HG02678 (cell line): Measurements from ENCODE around the gene WDR18.

Experiments
- ATAC-seq: cut with Tn5 transposase; IDR thresholded peaks from one replicate; pipeline ENCODE4 v1.9.1; 2021; ENCODE audit warnings: mild to moderate bottlenecking, moderate library complexity; ENCODE audit not compliant: unreplicated experiment

The WDR18 gene

DNA sequence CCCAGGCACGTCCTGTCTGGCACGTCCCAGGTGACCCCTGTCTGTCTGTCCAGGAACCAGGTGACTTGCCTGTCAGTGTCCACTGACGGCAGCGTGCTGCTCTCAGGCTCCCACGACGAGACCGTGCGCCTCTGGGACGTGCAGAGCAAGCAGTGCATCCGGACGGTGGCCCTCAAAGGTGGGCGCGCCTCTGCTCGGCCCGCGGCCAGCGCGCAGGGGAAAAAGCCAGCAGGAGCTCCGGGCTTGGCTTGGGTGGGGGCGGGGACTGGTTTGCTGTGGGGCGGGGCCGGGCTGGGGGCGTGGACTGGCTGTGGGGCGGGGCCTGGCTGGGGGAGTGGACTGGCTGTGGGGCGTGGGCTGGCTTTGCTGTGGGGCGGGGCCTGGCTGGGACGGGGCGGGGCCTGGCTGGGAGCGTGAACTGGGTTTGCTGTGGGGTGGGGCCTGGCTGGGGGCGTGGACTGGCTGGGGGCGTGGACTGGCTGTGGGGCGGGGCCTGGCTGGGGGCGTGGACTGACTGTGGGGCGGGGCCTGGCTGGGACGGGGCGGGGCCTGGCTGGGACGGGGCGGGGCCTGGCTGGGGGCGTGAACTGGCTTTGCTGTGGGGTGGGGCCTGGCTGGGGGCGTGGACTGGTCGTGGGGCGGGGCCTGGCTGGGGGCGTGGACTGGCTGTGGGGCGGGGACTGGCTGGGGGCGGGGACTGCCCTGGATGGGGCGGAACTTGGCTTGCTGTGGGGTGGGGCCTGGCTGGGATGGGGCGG lies 7.2 kb downstream of the WDR18 start:
- ATAC-seq, result no peak

- ATAC-seq, result no peak
Observed at GRCh38 chr19:991932-992669, 8.0 kb downstream of the WDR18 start.

- no peak for ATAC-seq
Observed at GRCh38 chr19:992670-993055, 8.5 kb downstream of the WDR18 start.

- no peak for ATAC-seq
Observed at GRCh38 chr19:993361-993830, 9.3 kb downstream of the WDR18 start.

DNA sequence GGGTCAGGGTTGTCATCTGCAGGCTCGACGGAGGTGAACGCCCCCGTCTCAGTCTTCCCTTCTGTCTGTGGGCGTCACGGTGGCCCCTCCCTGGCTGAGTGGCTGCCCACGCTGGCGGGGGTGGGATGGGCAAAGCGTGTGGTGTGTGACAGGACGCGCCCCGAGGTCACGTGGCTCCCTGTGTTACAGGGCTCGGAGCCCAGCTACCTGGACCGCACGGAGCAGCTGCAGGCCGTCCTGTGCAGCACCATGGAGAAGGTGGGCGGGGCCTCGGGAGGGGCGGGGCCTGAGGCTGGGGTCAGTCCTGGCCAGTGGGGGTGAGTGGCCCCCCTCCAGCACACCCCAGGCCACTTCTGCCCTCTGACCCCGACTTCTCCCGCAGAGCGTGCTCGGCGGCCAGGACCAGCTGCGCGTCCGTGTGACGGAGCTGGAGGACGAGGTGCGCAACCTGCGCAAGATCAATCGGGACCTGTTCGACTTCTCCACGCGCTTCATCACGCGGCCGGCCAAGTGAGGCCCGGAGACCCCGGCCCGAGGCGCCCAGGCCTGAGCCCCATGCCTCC lies 9.8 kb downstream of the WDR18 start:
- no peak for ATAC-seq

DNA sequence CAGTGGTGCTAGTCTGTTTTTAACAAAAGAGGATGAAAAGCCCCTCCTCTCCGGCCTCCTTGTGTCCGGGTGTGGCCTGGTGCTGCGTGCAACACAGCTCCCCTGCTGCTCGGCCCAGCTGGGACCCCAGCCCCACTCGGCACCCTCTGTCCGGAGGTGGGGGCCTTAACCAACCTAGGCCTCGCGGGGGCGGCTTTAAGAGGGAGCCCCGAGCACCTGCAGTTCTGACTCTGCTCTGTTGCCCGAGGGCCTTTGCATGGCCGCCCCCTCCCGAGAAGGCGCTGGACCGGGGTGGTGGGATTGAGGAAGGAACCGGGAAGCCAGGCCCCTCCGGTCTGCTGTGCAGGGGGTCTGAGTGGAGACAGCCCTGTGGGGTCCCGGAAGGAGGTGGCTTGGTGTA lies 10.4 kb downstream of the WDR18 start:
- no peak for ATAC-seq

GRCh38 chr19:995051-995827 lies 11.1 kb downstream of the WDR18 start:
- no peak for ATAC-seq

DNA sequence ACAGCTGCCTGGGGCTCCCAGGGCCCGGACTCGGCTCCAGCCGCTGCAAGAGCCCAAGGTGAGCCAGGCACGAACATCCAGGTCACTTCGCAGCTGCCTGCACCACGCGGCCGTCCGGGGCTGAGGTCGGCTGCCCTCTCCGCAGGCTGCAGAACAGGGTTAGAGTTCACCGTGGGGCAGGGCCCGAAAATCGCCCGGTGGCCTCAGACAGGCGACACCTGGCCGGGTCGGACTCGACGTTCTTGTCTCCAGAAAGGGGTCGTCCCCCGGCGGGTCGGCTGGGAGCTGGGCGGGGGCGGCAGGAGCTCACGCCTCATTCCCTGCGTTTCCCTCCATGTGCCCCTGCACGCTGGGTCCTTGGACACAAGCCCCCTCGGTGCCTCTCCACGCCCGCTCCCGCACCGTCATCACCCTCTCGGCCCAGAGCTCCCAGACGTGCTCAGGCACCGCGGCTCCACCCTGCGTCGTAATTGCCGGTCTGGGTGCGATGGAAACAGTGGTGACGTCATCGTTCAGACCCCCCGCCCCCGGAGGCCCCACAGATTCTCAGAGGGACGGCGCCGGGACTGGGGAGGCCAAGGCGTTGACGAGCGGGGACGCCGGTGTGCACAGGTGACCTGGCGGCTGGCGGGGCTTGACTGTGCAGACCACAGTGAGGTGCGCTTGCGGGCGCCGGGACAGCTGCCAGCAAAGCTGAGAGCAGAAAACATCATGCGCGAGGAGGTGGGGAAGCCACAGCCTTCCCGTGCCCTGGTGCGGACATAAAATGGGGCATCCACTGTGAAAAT lies 12.1 kb downstream of the WDR18 start:
- ATAC-seq, result no peak

DNA sequence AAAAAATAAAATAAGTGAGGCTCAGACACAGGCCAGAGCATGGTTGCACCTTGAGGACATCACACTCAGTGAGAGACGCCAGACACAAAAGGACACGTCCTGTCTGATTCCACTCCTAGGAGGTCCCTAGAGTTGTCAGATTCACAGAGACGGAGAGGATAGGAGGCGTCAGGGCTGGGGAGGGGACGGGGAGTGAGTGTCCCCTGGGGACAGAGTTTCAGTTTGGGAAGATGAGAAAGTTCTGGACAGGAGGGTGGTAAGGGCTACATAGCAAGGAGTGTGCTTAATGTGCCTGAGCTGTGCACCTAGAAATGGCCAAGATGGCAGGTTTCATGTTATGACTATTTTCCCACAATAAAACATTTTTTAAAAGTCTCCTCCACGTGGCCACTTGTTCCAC lies 13.9 kb downstream of the WDR18 start:
- ATAC-seq, result no peak

GRCh38 chr19:999379-999719 lies 15.2 kb downstream of the WDR18 start:
- ATAC-seq, result no peak

DNA sequence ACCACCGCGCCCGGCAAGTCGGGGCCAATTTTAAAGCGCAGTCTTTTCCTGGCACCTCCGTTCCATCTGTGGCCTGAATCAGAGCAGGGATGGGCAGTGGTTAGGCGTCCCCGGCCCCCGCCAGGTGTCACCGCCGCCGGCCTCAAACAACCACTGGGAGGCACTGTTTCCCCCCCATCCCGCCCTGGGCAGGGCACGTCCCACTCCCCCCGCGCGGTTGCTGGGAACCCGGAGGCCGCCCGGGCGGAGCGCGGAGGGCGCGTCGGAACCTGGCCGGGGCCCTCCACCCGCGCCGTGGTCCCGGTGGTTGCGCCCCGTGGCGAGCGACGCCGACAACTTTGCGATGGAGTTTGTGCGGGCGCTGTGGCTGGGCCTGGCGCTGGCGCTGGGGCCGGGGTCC lies 15.9 kb downstream of the WDR18 start, which contains the start of gene GRIN3B:
Gene GRIN3B (plus strand): TSS at position 325 of the 400 bp plus-strand sequence. CDS start 19 bp downstream, at position 344.
- ATAC-seq, result no peak

DNA sequence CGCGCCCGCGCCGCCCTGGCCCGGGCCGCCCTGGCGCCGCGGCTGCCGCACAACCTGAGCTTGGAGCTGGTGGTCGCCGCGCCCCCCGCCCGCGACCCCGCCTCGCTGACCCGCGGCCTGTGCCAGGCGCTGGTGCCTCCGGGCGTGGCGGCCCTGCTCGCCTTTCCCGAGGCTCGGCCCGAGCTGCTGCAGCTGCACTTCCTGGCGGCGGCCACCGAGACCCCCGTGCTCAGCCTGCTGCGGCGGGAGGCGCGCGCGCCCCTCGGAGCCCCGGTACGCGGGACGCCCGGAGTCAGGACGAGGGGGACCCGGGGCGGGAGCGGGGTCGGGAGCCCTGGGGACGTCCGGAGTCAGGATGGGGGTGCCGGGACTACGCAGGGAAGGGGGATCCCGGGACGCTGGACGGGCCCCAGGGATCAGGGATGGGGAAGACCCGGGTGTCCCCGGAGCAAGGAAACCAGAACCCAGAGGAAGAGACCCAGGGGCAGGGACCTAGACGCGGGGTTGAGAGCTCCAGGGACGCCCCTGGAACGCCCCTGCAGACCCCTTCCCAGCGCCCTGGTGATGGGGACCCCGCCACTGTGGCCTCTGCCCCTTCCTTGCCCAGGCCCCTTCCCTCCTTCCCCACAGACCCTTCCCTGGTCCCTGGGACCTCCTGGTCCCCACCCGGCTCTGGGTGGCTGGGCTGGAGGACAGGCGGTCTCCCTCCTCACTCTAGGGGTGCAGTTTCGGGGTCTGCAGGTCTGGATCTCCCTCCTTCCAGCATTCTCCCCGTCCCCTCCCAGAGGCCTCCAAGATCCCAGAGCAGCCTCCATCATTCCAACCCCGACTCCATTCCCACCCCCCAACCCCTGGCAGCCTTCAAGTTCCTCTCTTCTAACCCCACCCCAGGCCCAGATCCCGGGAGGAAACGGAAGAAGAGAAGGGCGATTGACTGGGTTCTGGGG lies 16.7 kb downstream of the WDR18 start:
- ATAC-seq, result no peak

- ATAC-seq, result no peak
Observed at GRCh38 chr19:1001538-1002166, 17.5 kb downstream of the WDR18 start.

DNA sequence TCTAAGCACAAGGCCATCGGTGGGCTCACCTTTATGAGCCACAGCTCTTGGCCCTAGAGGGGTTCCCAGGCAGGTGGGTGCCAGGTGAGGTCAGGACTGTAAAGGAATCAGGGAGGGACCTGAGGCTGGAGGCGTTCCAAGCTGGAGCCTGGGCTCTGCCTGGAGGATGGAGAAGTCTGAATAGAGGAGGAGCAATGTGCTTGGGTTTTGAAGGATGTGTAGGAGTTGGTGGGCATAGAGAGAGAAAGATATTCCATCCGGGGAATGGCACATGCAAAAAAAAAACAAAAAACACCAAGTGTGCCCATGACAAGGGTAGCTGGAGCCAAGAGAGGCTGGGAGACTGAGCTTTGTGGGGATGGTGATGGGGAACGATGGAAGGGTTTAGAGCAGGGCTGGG lies 18.5 kb downstream of the WDR18 start:
- no peak for ATAC-seq

DNA sequence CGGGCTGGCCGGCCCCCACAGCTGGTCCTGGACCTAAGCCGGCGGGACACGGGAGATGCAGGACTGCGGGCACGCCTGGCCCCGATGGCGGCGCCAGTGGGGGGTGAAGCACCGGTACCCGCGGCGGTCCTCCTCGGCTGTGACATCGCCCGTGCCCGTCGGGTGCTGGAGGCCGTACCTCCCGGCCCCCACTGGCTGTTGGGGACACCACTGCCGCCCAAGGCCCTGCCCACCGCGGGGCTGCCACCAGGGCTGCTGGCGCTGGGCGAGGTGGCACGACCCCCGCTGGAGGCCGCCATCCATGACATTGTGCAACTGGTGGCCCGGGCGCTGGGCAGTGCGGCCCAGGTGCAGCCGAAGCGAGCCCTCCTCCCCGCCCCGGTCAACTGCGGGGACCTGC lies 19.1 kb downstream of the WDR18 start:
- ATAC-seq, result no peak

- no peak for ATAC-seq
Observed at GRCh38 chr19:1004204-1004802, 20.2 kb downstream of the WDR18 start.

DNA sequence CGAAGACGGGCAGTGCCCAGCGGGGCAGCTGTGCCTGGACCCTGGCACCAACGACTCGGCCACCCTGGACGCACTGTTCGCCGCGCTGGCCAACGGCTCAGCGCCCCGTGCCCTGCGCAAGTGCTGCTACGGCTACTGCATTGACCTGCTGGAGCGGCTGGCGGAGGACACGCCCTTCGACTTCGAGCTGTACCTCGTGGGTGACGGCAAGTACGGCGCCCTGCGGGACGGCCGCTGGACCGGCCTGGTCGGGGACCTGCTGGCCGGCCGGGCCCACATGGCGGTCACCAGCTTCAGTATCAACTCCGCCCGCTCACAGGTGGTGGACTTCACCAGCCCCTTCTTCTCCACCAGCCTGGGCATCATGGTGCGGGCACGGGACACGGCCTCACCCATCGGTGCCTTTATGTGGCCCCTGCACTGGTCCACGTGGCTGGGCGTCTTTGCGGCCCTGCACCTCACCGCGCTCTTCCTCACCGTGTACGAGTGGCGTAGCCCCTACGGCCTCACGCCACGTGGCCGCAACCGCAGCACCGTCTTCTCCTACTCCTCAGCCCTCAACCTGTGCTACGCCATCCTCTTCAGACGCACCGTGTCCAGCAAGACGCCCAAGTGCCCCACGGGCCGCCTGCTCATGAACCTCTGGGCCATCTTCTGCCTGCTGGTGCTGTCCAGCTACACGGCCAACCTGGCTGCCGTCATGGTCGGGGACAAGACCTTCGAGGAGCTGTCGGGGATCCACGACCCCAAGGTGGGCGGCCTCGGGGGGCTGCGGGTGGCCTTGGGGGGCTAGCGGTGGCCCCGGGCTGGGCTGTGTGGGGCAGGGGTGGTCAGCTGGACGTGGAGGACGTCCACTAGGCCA lies 20.9 kb downstream of the WDR18 start:
- no peak for ATAC-seq
